ENCODE measurements around the gene LGI1. TPM values are rescaled to one million over a fixed set of nuclear protein-coding genes. Genes with fewer than 3 reads are reported as not detected.
A peak's percentile ranks its signal among the peaks of the same experiment; 100 is the strongest.

LGI1 gene
- total RNA-seq, 1 experiment from 2014 or later, result not detected

DNA sequence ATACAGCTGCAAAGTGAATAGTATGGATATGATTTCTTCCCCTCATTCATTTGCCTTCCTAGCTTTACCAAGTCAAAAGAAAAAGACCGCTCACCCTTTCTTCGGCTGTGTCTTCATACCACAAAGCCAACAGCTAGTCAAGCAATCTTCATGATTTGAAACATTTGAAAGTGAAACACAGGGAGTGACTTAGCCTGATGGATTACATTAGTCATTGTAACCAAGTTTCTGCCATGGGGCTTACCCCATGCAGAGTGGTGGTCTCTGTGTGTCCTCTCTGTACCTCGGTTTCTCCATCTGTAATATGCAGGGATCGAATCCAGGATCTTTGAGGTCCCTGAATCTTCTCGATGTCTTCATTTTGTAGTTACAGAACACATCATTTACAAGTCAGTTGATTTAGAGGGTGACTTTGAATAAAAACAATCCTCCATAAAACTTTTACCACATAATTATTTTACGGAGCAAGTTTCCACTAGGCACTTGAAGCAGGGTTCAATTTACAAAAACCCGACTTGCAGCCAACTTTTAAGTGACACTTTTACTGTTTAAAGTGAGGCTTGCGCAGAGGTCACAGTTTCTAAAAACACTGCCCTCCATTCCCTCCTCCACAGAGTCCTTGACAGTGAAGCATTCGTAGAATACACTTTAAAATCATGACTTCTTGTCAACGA, 2.2 kb upstream of the LGI1 start:
- no peak for DNase-seq (ENCODE audit: low spot score)

DNA sequence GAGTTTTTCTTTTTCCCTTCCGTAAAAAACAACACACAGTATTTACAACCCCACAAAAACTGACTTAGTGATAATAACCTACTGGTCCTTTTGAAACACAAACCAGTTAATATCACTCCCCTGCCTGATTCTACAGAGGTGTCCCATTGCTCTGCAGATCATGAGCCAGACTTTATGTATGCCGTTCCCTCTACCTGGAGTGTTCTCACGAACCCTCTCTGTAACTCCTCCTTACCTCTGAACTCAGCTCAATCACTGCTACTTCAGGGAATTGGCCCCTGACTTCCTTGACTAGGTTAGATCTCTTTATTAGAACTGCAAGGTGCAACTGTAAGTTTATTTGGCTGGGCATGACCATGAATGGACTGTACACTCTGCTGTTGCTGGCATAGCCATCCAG, 1.6 kb upstream of the LGI1 start:
- DNase-seq (ENCODE audit: low spot score), result no peak

DNA sequence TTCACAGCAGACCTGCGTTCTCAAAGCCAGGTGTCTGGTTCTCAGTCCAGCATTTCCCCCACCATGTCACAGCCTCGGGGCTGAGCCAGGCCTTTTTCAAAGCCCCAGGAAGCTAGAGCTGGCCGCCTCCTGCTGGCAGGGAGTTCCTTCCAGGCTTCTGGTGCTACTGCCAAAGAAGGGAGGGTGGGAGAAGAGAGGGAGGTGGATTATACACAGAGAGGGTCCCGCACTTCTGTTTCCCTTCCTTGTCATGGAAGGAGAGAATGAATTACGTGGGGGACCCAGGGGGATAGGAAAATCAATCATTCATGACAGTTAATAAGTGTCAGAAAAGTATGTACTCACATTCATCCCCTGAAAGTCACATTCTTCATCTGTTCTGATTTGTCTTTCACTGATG, 600 bp upstream of the LGI1 start:
- DNase-seq (ENCODE audit: low spot score), result no peak

DNA sequence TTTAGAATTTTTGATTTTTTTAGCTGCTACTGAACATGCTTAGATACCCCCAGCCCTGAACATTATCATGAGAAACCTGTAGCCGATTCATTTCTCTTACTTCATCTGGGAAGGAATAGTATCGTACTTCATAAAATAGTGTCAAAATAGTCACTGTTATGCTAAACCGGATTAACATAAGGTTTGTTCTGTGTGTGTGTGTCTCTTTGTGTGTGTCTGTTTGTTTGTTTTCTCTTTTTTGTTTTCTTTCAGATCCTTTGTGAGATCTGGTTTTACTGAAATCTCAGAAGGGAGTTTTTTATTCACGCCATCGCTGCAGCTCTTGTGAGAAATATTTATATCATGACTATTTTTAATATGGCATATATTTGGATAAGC, 761 bp downstream of the LGI1 start:
- DNase-seq (ENCODE audit: low spot score), result no peak

DNA sequence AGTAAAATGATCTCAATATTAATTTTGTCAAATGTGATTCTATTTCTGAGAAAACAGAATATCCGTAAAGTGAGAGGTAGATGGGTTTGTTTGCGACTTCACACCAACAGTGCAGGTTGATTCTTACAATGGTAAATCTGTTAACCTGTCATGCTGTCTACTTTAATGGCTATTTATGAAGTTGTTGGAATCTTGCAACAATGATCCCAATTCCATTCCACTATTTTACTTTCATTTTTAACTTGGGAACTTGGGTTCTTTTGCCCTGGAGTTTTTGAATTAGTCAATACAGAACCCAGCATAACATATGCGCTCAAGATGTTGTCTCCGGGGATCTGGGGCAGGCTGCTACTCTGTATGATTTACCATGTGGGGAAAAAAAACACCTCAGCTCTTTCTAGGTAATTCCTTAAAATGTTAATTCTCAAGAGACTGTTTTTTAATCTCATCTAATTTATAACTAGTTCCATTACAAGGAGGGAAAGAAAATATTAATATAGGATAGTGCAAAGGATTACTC, 1.2 kb downstream of the LGI1 start:
- no peak for DNase-seq (ENCODE audit: low spot score)

DNA sequence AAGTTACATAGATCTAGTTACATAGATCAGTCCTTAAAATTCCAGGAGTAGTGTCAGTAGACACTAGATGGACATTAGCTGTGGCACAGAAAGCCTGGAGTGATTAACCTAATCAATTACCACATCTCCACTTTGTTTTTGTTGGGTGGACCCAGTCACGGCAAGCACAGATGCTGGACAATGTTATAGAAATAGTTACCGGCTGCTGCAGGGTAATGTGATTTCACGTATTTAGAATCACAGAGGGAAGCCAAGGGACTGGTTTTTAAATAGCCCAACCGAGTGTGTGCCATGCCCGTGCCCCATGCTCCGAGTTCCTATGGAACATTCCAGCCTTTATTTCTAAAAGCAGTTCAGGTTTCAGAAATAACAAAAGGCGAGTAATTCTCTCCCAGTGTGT, 2.8 kb downstream of the LGI1 start:
- DNase-seq (ENCODE audit: low spot score), result no peak

DNA sequence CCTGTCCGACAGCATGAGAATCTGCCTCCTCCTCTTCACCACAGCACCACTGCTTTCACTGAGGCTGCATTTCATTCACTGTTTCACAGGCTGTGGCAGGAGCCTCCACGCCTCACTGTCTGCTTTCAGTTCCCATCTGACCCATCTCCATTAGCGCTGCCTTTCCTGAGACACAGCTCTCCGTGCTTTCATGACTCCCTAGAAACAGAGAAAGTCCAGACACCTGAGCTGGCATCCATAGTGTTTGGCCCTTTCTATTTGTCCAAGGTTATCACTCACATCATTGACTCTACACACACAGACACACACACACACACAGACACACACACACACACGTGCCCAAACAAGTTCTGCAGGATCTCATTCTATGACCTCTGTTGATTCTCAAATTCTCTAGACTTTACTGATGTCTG, 5.2 kb downstream of the LGI1 start:
- DNase-seq (ENCODE audit: low spot score), result no peak

DNA sequence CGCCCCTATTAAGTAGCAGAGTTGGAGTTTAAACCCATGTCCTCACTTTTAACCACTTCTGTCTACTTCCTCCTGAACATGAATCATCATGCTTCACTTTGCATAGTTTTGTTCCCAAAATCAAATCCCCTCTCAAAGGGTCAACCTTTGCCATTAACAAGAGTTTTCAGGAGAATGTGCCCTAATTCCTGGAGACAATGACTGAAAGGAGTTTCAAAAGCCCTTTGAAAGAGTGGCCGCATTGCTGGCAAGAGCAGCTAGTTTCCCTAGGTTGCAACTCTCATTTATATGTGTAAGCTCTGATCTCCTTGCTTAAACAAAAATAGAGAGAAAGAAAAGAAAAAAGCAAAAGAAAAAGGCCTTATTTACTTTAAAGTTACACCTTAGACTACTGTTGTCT, 9.2 kb downstream of the LGI1 start:
- no peak for DNase-seq (ENCODE audit: low spot score)

DNA sequence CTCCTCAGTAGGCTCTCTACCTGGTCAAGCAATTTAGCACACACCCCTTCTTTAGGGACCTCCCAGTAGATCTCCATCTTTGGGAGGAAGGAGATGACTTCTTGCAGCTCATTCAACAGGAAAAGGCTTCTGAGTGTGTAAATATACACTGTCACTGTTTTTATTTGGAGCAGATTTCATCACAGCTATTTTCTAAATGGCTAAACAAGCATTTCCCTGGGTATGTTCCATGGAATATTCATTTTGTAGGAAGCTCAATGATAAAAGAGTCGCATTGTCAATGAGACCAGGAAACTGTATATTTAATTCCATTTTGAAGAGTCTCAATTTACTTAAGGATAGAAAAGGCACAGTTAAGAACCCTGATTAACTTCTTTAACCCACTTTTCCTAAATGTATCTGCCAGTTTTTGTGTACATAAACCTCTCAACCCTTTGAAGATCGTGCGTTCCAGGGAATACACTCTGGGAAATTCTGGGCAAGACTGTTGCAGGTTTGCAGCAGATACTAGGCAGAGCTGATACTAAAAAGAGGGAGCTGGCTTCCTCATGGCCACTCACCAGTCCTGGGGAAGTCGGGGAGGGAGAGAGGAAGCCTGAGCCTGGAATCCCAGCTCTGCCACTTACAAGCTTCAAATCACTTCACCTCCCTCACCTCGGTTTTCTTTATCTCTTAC, 10.1 kb downstream of the LGI1 start:
- no peak for DNase-seq (ENCODE audit: low spot score)

DNA sequence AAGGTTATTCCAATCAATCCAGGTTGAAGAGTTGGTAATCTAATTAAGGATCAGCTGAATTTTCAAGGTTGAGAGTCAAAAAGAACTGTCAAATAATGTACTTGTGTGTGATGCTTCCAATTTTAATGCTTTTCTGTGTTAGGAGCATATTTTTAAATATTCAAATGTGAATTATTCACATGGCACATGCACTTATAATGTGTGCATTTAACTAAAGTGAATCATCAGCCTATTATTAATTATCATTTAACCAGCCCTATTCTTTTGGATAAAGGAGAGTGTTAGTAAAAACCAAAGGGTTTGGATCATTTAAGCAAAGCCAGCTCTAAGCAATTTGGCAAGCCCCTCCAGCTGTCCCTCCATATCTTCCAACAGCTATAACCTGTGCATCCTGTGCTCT, 11.2 kb downstream of the LGI1 start:
- DNase-seq (ENCODE audit: low spot score), result no peak

DNA sequence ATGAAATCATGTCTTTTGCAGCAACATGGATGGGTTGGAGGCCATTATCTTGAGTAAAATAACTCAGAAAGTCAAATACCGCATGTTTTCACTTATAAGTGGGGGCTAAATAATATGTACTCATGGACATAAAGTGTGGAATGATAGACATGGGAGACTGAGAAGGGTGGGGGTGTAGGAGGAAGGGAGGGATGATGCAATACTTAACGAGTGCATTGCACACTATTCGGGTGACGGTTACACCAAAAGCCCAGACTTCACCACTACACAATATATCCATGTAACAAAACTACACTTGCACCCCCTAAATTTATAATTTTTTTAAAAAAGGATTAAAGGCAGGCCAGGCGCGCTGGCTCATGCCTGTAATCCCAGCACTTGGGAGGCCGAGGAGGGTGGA, 13.6 kb downstream of the LGI1 start:
- no peak for DNase-seq (ENCODE audit: low spot score)

DNA sequence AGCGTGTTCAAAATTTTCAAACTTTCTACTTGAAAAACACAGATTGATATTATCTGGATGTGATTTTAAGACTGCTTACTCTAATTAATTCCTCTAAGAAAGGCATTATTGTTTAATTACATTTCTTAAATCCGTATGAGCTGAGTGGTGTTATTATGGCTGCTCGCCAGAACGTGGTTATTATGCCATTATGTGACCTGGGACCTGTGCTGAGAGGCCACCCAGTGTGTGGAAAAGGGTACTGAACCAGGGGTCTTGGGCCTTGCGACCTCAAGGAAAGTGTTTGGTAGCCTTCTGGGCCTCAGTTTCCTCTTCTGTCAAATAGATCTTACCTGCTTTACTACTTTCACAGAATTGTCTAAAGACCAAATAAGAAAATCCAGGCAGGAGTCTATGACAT, 15.4 kb downstream of the LGI1 start:
- DNase-seq (ENCODE audit: low spot score), result no peak

DNA sequence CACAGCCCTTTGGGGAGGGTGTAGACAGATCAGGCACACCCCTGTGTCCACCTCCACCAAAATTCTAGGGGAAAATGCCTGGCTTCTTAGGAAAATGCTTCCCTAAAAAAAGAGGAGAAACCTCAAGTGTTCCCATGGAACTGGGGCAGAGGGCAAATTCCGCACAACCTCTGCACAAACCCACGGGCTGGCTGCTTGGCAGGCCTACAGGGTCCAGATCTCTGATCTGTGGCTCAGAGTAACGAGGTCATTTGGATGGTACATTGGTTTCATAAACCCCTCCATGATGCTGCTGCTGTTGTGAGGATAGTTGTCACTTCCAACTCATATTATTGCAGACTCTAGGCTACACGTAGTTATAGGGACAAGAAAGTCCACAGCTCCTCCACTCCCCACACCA, 16.0 kb downstream of the LGI1 start:
- DNase-seq (ENCODE audit: low spot score), result no peak

DNA sequence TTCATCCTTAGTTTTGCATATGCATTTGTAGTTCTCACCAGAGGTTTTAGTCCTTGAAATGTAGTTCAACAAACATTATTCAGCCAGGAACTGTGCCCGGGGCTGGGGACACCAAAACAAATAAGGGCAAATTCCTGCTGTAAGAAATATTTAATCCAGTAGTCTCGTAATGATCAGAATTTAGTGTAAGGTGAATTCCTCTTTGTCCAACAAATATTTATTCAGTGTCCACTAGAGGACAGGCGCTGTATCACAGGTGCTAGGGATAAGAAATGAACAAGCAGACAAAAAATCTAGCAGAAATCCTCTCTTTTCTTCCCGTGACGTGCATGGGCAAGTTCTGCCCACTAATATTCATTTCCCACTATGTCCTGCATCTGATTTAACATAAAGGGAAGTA, 17.6 kb downstream of the LGI1 start:
- DNase-seq (ENCODE audit: low spot score), result no peak

DNA sequence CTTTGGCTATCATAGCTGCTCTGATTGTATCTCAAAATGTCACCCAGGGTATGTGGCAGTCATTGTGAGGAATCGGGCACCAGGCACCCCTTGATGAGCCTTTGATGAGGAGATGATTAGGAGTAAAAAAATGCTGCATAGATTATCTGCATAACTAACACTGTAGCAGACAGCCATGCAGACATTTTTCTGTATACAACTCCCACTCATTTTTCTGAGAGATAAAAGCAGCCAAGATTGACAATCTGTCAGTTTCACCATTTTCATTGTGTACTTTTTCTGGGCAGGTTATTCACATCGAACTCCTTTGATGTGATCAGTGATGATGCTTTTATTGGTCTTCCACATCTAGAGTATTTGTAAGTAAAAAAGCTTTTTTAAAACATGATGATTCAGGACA, 19.4 kb downstream of the LGI1 start:
- no peak for DNase-seq (ENCODE audit: low spot score)

DNA sequence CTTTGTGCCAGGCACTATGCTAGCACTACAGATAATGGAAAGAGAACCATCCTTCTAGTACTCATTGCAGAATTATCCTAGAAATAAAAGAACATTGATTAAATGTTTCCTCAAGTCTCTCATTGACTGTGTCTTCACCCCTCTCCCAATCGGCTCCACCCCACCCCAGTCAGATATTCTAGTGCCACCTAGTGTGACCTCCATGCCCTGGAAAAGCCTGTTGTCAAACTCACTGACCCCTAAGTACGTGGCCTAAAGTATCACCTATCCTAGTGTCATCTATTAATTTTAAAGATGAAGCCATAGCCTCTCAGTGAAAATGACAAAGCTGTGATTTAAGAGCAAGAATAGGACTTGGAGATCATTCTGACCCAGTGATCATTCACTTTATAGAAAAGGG, 26.3 kb downstream of the LGI1 start:
- DNase-seq (ENCODE audit: low spot score), result no peak

DNA sequence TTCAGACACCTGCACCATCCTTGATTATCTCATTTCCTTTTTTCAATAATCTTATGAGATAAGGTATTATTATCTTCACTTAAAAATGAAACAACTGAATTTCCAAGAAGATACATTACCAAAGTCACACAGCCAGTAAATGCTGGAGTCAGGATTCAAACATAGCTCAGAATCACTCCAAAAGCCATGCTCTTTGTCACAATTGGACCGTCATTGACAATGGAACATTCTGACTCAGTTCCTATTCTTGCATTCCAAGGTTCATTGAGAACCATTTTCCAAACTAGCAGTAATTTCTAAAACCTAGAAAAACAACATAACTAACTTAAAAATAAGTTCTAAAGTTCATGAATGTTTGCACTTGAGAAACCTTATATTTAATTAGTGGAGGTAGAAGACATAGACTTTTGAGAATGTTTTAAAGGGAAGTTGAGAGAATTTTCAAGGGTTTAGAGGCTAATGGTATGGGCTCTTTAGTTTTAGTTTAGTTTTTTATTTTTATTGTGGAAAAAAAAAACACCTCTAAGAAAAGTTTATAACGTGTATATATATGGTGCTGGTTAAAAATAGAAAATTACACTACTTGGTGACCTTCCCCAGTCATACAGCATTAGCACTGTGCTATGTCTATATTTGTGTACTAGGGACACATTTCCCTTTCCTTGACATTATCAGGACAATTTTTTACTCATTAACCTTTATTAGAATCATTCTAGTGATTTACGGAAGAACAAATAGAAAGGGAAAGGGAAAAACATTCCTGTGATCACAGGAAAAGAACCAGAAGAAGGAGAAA, 30.9 kb downstream of the LGI1 start:
- no peak for DNase-seq (ENCODE audit: low spot score)

DNA sequence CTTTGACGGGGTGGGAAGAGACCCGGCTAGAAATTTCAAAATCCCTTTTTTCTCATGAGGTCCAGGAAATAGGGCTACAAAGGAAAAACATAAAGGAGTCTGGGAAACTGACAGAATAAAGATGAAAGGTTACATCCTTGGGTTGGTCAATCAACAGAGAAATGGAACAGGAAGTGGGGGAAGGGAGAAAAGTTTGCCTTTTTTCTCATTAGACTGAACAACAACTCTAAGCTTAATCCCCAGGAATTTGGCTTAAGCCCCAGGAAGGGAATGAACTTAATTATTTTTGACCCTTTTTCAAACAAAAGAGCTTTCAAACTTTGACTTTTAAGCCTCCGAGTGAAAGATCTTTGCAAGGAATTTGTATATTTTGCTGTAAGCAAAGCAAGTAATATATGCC, 32.7 kb downstream of the LGI1 start:
- DNase-seq (ENCODE audit: low spot score), result no peak

DNA sequence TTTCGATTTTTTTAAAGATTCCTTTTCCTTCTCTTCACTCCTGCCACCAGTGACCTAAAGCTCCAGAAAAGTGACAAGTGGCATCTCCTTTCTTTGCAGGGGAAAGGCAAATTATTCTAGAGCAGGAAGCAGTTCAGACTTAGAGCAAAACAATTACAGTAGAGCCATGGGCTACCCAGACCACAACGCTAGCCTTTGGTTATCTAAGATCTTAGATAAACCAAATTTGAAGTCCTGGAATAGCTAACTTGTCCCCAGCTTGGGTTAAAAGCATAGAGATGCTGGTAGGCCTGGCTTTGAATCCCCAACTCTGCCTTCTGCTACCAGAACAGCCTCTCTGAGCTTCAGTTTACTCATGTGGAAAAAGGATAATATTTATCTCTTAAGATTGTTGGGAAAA, 38.4 kb downstream of the LGI1 start:
- no peak for DNase-seq (ENCODE audit: low spot score)

DNA sequence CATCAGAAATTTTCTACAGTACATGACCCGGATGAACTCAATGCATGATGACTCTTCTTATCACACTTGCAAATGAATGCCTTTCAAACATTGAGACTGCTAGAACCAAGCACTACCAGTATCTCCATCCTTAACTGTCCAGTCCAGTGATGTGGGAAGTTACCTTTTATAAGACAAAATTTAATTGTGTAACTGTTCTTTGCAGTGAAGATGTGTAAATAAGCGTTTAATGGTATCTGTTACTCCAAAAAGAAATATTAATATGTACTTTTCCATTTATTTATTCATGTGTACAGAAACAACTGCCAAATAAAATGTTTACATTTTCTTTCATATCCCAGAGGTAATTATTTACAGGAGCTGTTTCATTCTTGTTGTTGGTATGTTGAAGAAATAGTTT, 40.1 kb downstream of the LGI1 start:
- no peak for DNase-seq (ENCODE audit: low spot score)

DNA sequence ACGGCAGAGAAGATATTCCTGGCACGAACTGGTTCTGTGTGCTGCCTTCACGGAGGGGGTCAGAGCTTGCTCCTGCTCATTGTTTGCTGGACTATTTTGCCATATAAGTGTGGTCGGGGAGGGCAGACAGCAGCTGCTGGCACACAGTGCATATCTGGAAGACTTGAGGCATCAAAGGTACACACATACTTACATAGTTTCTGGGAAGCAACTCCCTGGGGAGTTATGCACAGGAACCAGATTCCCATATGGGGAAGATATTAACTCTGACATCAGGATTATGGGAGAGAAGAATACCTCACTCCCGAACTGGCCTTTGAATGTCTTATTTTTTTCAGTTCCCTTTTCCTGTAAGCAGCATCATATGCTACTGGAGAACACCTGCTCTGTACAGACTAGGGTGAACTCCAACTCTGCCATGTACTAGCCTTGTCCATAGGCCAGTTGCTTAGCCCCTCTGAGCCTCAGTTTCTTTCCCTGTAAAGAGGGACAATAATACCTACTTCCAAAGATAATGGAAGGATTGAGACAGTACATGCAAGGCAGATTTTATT, 41.5 kb downstream of the LGI1 start:
- DNase-seq (ENCODE audit: low spot score), result no peak

DNA sequence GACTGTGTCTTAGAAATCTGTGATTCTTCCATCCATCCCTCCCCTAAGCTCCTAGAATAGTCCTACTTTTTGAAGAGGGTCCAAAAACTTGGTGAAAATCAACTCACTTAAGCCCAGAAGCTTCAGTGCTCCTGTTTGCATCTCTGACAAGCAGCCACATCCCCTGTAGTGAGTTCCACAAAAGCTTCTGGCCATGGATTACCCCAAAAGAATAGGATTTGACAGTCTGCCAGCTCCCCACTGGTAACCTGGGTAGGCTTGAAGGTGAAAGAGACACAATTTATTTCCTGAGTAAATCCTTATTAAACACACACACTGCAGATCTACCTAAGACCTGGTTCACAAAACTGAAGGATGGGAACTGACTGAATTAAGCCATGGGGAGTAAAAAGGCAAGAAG, 46.5 kb downstream of the LGI1 start:
- no peak for DNase-seq (ENCODE audit: low spot score)

DNA sequence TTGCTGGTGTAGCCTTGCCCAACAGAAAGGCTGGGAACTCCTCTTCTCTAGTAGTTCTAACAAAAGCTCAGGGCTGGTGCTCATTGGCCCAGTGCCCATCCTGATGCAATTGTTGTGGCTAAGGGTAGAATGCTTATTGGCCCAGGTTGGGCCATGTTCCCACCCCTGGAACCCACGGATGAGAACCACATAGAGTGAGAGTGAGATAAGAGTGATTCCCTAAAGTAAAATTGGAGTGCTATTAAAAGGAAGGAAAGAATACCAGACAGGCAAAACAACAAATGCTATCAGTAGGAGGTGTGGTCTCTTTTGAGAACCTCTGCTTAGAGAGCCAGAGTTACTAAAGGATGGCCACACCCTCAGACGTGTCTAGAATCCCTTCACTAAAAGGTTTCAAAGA, 49.2 kb downstream of the LGI1 start:
- peak; percentile 18 for DNase-seq (ENCODE audit: low spot score)

Data from A172 (cell line).